Keratinocyte (primary cell): ENCODE measurements around the gene ZHX3. TPM values are rescaled to one million over a fixed set of nuclear protein-coding genes. Genes with fewer than 3 reads are reported as not detected.

ENCODE experiments used
- DNase-seq: peaks from one replicate; pipeline ENCODE4 v3.0.0-alpha.2; 2011; ENCODE audit warnings: low read depth, missing footprints, low spot score
- FAIRE-seq: peaks from 2 replicates; lab custom pipeline; 2011; peaks lifted over from hg19 to GRCh38; lab: Jason Lieb, UNC
- H2AFZ ChIP-seq: 2 replicates; pipeline ENCODE4 v1.6.0; 2012; ENCODE audit warnings: low read length, control low read depth, inconsistent platforms; ENCODE audit not compliant: control insufficient read depth
- H3K27ac ChIP-seq: 2 replicates; pipeline ENCODE4 v1.5.1; 2011; ENCODE audit warnings: low read length; ENCODE audit not compliant: control insufficient read depth, insufficient read depth
- H3K27me3 ChIP-seq: 3 replicates; pipeline ENCODE4 v1.6.0; 2011; ENCODE audit warnings: low read length; ENCODE audit not compliant: control insufficient read depth, insufficient read depth; ENCODE audit errors: extremely low read depth
- H3K36me3 ChIP-seq, 2 experiments: 2 replicates in 1 of 2; 3 replicates in 1 of 2; pipeline ENCODE4 v1.5.1; 2011; ENCODE audit warnings: low read length in 2 of 2, mild to moderate bottlenecking in 1 of 2; ENCODE audit not compliant: control insufficient read depth in 2 of 2, insufficient read depth in 2 of 2; ENCODE audit errors: extremely low read depth in 1 of 2
- H3K4me1 ChIP-seq: 3 replicates; pipeline ENCODE4 v1.5.1; 2011; ENCODE audit warnings: low read length; ENCODE audit not compliant: control insufficient read depth, insufficient read depth; ENCODE audit errors: extremely low read depth
- H3K4me2 ChIP-seq: 3 replicates; pipeline ENCODE4 v1.6.0; 2011; ENCODE audit warnings: low read depth, low read length; ENCODE audit not compliant: control insufficient read depth, insufficient read depth; ENCODE audit errors: extremely low read depth
- H3K4me3 ChIP-seq, 3 experiments: fragments of 200-600 bp in 1 of 3; sonication (generic) in 1 of 3; 2 replicates in 2 of 3; 3 replicates in 1 of 3; pipeline ENCODE4 v1.5.1; 2011 to 2016; ENCODE audit warnings: low read length in 3 of 3, mild to moderate bottlenecking in 3 of 3, control low read depth in 2 of 3, inconsistent platforms in 1 of 3, low read depth in 1 of 3, mixed read lengths in 1 of 3, mixed run types in 1 of 3, moderate library complexity in 1 of 3; ENCODE audit not compliant: control insufficient read depth in 2 of 3, insufficient read depth in 2 of 3; ENCODE audit errors: extremely low read depth in 1 of 3
- H3K79me2 ChIP-seq: 2 replicates; pipeline ENCODE4 v1.6.0; 2012; ENCODE audit warnings: low read length; ENCODE audit not compliant: control insufficient read depth, insufficient read depth
- H3K9ac ChIP-seq: 3 replicates; pipeline ENCODE4 v1.6.0; 2011; ENCODE audit warnings: low read length; ENCODE audit not compliant: control insufficient read depth, insufficient read depth; ENCODE audit errors: extremely low read depth
- H3K9me1 ChIP-seq: 3 replicates; pipeline ENCODE4 v1.6.0; 2011; ENCODE audit warnings: low read length; ENCODE audit not compliant: control insufficient read depth, insufficient read depth; ENCODE audit errors: extremely low read depth
- H3K9me3 ChIP-seq: 2 replicates; pipeline ENCODE4 v1.5.1; 2012; ENCODE audit warnings: low read depth, low read length; ENCODE audit not compliant: control insufficient read depth
- H4K20me1 ChIP-seq: 3 replicates; pipeline ENCODE4 v1.6.0; 2011; ENCODE audit warnings: low read length; ENCODE audit not compliant: control insufficient read depth, insufficient read depth; ENCODE audit errors: extremely low read depth
- CTCF ChIP-seq, 3 experiments: IDR thresholded peaks in 1 of 3; conservative IDR thresholded peaks in 1 of 3; optimal IDR thresholded peaks in 1 of 3; 2 replicates in 2 of 3; 3 replicates in 1 of 3; pipeline versions ENCODE3 to v1.5.1; 2011; ENCODE audit warnings: low read length in 3 of 3, mild to moderate bottlenecking in 3 of 3, moderate library complexity in 2 of 3, control low read depth in 1 of 3, inconsistent platforms in 1 of 3; ENCODE audit not compliant: insufficient read depth in 2 of 3; ENCODE audit errors: extremely low read depth in 1 of 3
- EZH2 ChIP-seq: IDR thresholded peaks from one replicate; pipeline ENCODE4 v1.6.1; 2012; ENCODE audit warnings: inconsistent platforms, mild to moderate bottlenecking, low read length, moderate library complexity
- dilution Hi-C: fragments of 300-500 bp; cut with MboI; formaldehyde crosslinking; loops from one replicate; pipeline ENCODE4 v1.7.0; 2020; ENCODE audit warnings: low sequenced_read_pairs; ENCODE audit not compliant: extremely low pct_ligation_motif_present
- polyA plus RNA-seq, 5 experiments: library from polyadenylated mRNA; depleted of rRNA in 3 of 5; stranded (reverse) in 3 of 5; stranded (forward) in 1 of 5; unstranded in 1 of 5; fragments of >200 nt; gene quantifications; 1 replicate in 1 of 5; 2 replicates in 3 of 5; 3 replicates in 1 of 5; pipeline versions ENCODE4 v1.2.1 to v1.2.3, GENCODE V29; 2011 to 2012; ENCODE audit warnings: missing spikeins in 2 of 5, low read depth in 1 of 5, low replicate concordance in 1 of 5

The ZHX3 gene
- polyA plus RNA-seq, 1 donor (not counting 4 experiments of a cell fraction or from before 2014, with no cell fraction given): 16.5 TPM

- no peak for FAIRE-seq
- Histone ChIP-seq H3K4me1 (no peaks in the 10 kb centered on the region), H3K27ac (no peak overlapping the region), H2AFZ (no peak overlapping the region), H3K9me3 (no peaks in the 10 kb centered on the region), H3K9ac (no peak overlapping the region), H3K4me2 (no peak overlapping the region), H3K9me1 (no peaks in the 10 kb centered on the region), H3K4me3 (no peak overlapping the region), H3K36me3 (peaks cover 0 to 2% of the 10 kb centered on the region in 2 experiments), H3K27me3 (no peaks in the 10 kb centered on the region), H4K20me1 (no peaks in the 10 kb centered on the region), H3K79me2 (no peaks in the 10 kb centered on the region)
- no peak for TF ChIP-seq CTCF (optimal IDR thresholded peaks at IDR 0.05 in 1 of 3, IDR thresholded peaks at IDR 0.05 in 1 of 3, conservative IDR thresholded peaks at IDR 0.05 in 1 of 3; ENCODE audit: extremely low read depth in 1 of 3, insufficient read depth in 2 of 3, low read length in 3 of 3)
- DNase-seq: no peak
- dilution Hi-C loops: no loop called here
These were observed 95.2 kb downstream of the ZHX3 start for GRCh38 chr20:41222296-41222695.

- no peak for FAIRE-seq
- H3K4me1 ChIP-seq: no peaks in the 10 kb centered on the region
- no peak overlapping the region for H3K9ac ChIP-seq
- H3K9me1 ChIP-seq: no peaks in the 10 kb centered on the region
- no peak overlapping the region for H3K27ac ChIP-seq
- no peaks in the 10 kb centered on the region for H3K79me2 ChIP-seq
- DNase-seq: no peak
- dilution Hi-C loops: no loop called here
- H3K27me3 ChIP-seq: no peaks in the 10 kb centered on the region
- TF ChIP-seq EZH2: no peak
- no peak for TF ChIP-seq CTCF (optimal IDR thresholded peaks at IDR 0.05 in 1 of 3, IDR thresholded peaks at IDR 0.05 in 1 of 3, conservative IDR thresholded peaks at IDR 0.05 in 1 of 3; ENCODE audit: extremely low read depth in 1 of 3, insufficient read depth in 2 of 3, low read length in 3 of 3)
- no peaks in the 10 kb centered on the region for H4K20me1 ChIP-seq
- no peak overlapping the region for H3K4me2 ChIP-seq
- H3K4me3 ChIP-seq: no peak overlapping the region
- H3K9me3 ChIP-seq: no peaks in the 10 kb centered on the region
- H2AFZ ChIP-seq: no peak overlapping the region
- H3K36me3 ChIP-seq: peaks cover 0 to 2% of the 10 kb centered on the region in 2 experiments
These were observed 95.8 kb downstream of the ZHX3 start for GRCh38 chr20:41221614-41222218.
